Adrenal gland (tissue), 12 donors: Measurements from ENCODE around the gene TLCD2. TPM values are rescaled to one million over a fixed set of nuclear protein-coding genes. Genes with fewer than 3 reads are reported as not detected.

Experiments used
- DNase-seq, 7 donors: peaks; one replicate each; pipeline ENCODE4 v3.0.0-alpha.2; 2019 to 2020
- H3K27ac ChIP-seq, 5 donors: fragments of 200-600 bp; sonication (generic) in 4 of 5; 1 replicate in 3 of 5; 2 replicates in 2 of 5; pipeline versions ENCODE4 v1.5.1 to v1.8.0; 2016 to 2020; ENCODE audit warnings: mild to moderate bottlenecking in 1 of 5
- H3K27me3 ChIP-seq: fragments of 200-600 bp; 2 replicates; pipeline ENCODE4 v1.8.0; 2021
- H3K36me3 ChIP-seq, 2 donors: fragments of 200-600 bp; replicated peaks in 1 of 2; 1 replicate in 1 of 2; 2 replicates in 1 of 2; pipeline versions ENCODE4 v1.5.1 to v1.8.0; 2018 to 2022
- H3K4me1 ChIP-seq, 2 donors: fragments of 200-600 bp; replicated peaks in 1 of 2; 1 replicate in 1 of 2; 2 replicates in 1 of 2; pipeline versions ENCODE4 v1.5.1 to v1.8.0; 2018 to 2021
- H3K4me3 ChIP-seq, 4 donors: fragments of 200-600 bp; sonication (generic) in 3 of 4; one replicate each; pipeline ENCODE4 v1.5.1; 2016 to 2018
- H3K9me3 ChIP-seq, 3 donors: fragments of 200-600 bp; sonication (generic) in 1 of 3; replicated peaks in 1 of 3; 1 replicate in 2 of 3; 2 replicates in 1 of 3; pipeline versions ENCODE4 v1.5.1 to v1.8.0; 2016 to 2021
- CTCF ChIP-seq, 6 experiments: fragments of 450-650 bp in 4 of 6; fragments of 200-600 bp in 2 of 6; sonication (generic) in 1 of 6; IDR thresholded peaks; 1 replicate in 5 of 6; 2 replicates in 1 of 6; pipeline versions ENCODE4 v1.5.1 to v1.8.0; 2016 to 2021; ENCODE audit warnings: antibody characterized with exemption in 6 of 6, mild to moderate bottlenecking in 2 of 6, moderate library complexity in 1 of 6
- POLR2A ChIP-seq, 2 donors: fragments of 450-650 bp; IDR thresholded peaks; one replicate each; pipeline ENCODE4 v1.6.1; 2017; ENCODE audit warnings: antibody characterized with exemption in 2 of 2, mild to moderate bottlenecking in 2 of 2, moderate library complexity in 1 of 2
- WGBS, 4 donors: extraction: QIAGEN DNeasy Blood & Tissue Kit in 2 of 4; methylation state at CpG; one replicate each; pipeline versions ENCODE4 v1.1.5 to v1.1.7; 2013 to 2017; 5-methylcytosine and 5-hydroxymethylcytosine counted together
- intact Hi-C, 2 donors: fragments of 100-400 bp; cut with DNase I; formaldehyde crosslinking; loops; one replicate each; pipeline versions ENCODE4 v1.14.1 to v1.15.0; 2022 to 2023
- polyA plus RNA-seq, 3 donors: library from polyadenylated mRNA; stranded (reverse); fragments of 200-250 nt in 2 of 3; fragments of 350-450 nt in 1 of 3; fragmentation: Illumina TruSeq in 1 of 3; extraction: RNeasy Lipid Tissue Mini Kit (QIAGEN cat#74804) in 1 of 3; gene quantifications; one replicate each; pipeline ENCODE4 v1.2.3, GENCODE V29; 2013 to 2014
- total RNA-seq, 9 donors: library from RNA; depleted of rRNA in 4 of 9; stranded (reverse); fragments of >200 nt in 4 of 9; fragments of 120-200 nt in 1 of 9; fragmentation: NEBNext Ultra II Directional in 1 of 9; extraction: Animal tissue kit (Norgen Biotek cat#: 25700) in 1 of 9; gene quantifications; one replicate each; pipeline versions ENCODE4 v1.1.0 to v1.2.4, GENCODE V29; 2013 to 2023
- donor health status: healthy with polysubstance abuse.
- donor health status: Bipolar disorder and iron deficiency.
- donor health status: DM: yes; HTN: yes; CAD: no.
- donor health status: DM: no; HTN: no; CAD: no.
- donor health status: DM: no; HTN: no; CAD: no.
- donor health status: DM: yes; HTN: yes; CAD: no.

Gene TLCD2
- total and polyA plus RNA-seq, 12 donors: 4.3 to 58.8 (median 10.6) TPM

GRCh38 chr17:1755827-1756262 lies 45.7 kb upstream of the TLCD2 start:
- H3K9me3 ChIP-seq: no peaks in the 10 kb centered on the region
- intact Hi-C loops: no loop called here
- no peak for TF ChIP-seq CTCF (IDR thresholded peaks at IDR 0.05)
- WGBS, 4 donors: 39 to 55% (median 47%) methylated on average over 17 of the region's 17 CpGs
- H3K4me3 ChIP-seq: no peak overlapping the region
- H3K4me1 ChIP-seq: peaks cover 3 to 14% of the 10 kb centered on the region in 2 donors
- DNase-seq: no peak
- H3K36me3 ChIP-seq: no peaks in the 10 kb centered on the region
- no peaks in the 10 kb centered on the region for H3K27me3 ChIP-seq
- H3K27ac ChIP-seq: no peak overlapping the region

GRCh38 chr17:1755252-1755826 lies 45.2 kb upstream of the TLCD2 start:
- TF ChIP-seq POLR2A (IDR thresholded peaks at IDR 0.05) (no peak), CTCF (IDR thresholded peaks at IDR 0.05) (no peak)
- DNase-seq: no peak
- no peaks in the 10 kb centered on the region for H3K27me3 ChIP-seq
- WGBS, 4 donors: 69 to 89% (median 83%) methylated on average over 7 to 20 of the region's 20 CpGs
- peaks cover 3 to 14% of the 10 kb centered on the region in 2 donors for H3K4me1 ChIP-seq
- no peak overlapping the region for H3K4me3 ChIP-seq
- no peak overlapping the region for H3K27ac ChIP-seq
- intact Hi-C loops: no loop called here
- no peaks in the 10 kb centered on the region for H3K36me3 ChIP-seq
- no peaks in the 10 kb centered on the region for H3K9me3 ChIP-seq

DNA sequence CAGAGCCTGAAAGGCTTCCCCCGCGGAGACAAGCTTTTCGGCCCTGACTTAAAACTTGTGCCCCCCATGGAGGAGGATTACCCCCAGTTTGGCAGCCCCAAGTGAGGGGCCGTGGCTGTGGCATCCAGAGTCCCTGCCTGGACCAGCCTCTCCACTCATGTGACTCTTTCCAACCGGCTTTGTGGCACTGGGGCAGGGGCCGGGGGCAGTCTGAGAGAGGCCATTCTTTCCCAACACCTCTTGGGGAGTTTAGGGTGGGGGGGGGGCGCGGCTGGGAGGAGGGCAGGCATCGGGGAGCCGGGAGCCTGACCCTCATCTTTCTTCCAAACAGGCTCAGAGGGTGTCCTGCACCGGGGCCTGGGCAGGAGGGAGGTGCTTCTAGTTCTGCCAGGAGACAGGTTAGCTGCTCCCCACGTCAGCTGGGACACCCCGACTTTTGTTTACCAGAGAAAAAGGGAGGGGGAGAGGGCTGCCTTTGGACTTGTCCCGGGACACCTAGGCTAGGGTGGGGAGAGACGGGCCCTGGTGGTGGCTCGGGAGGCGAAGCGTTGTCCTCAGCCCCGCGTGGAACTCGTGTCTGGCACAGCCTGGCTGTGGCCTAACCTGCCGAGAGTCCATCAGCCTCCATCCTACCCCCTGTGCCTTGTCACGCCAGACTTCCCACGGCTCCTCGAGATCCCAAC lies 44.4 kb upstream of the TLCD2 start:
- Histone ChIP-seq H3K9me3 (no peaks in the 10 kb centered on the region), H3K36me3 (no peaks in the 10 kb centered on the region), H3K27me3 (no peaks in the 10 kb centered on the region), H3K27ac (no peak overlapping the region), H3K4me1 (peaks cover 3 to 14% of the 10 kb centered on the region in 2 donors), H3K4me3 (no peak overlapping the region)
- TF ChIP-seq CTCF (IDR thresholded peaks at IDR 0.05) (no peak), POLR2A (IDR thresholded peaks at IDR 0.05) (no peak)
- intact Hi-C loops: no loop called here
- DNase-seq: no peak
- 80 to 88% (median 84%) methylated on average over 12 to 25 of the region's 25 CpGs for WGBS, 4 donors

DNA sequence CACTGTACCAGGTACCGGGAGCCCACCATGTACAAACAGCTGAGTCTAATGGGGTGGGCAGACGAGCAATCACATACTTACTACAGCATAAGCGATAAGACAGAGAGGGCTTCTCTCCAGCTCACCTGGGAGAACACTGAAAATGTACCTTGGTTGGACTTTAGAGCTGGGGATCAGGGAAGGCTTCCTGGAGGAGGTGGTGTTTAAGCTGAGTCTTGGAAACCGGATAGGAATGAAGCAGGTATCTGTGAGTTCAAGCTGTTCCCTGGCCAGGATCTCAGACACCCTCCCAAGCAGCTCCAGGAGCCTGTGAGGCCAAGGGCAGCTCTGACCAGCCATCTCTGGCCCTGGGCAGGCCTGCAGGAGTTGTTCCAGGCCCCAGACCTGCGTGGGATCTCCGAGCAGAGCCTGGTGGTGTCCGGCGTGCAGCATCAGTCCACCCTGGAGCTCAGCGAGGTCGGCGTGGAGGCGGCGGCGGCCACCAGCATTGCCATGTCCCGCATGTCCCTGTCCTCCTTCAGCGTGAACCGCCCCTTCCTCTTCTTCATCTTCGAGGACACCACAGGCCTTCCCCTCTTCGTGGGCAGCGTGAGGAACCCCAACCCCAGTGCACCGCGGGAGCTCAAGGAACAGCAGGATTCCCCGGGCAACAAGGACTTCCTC lies 43.7 kb upstream of the TLCD2 start:
- H3K27me3 ChIP-seq: no peaks in the 10 kb centered on the region
- DNase-seq: no peak
- intact Hi-C loops: no loop called here
- no peak overlapping the region for H3K4me3 ChIP-seq
- H3K9me3 ChIP-seq: no peaks in the 10 kb centered on the region
- H3K4me1 ChIP-seq: peaks cover 3 to 14% of the 10 kb centered on the region in 2 donors
- peak overlapping the region in 1 of 5 donors; percentile 14 for H3K27ac ChIP-seq
- 75 to 83% (median 76%) methylated on average over 17 to 23 of the region's 23 CpGs for WGBS, 4 donors
- H3K36me3 ChIP-seq: no peaks in the 10 kb centered on the region
- TF ChIP-seq CTCF (IDR thresholded peaks at IDR 0.05): no peak
- TF ChIP-seq POLR2A (IDR thresholded peaks at IDR 0.05): no peak
